HG02623 (cell line): Measurements from ENCODE around the gene BCAS3.
"Not testable (repeated sequence)": the region's sequence is repeated elsewhere in the genome, so short reads cannot be mapped to it uniquely, and the experiment has no call there.

Source experiments
- ATAC-seq: cut with Tn5 transposase; IDR thresholded peaks from one replicate; pipeline ENCODE4 v1.9.1; 2021; ENCODE audit warnings: moderate library complexity; ENCODE audit not compliant: unreplicated experiment

The BCAS3 gene

DNA sequence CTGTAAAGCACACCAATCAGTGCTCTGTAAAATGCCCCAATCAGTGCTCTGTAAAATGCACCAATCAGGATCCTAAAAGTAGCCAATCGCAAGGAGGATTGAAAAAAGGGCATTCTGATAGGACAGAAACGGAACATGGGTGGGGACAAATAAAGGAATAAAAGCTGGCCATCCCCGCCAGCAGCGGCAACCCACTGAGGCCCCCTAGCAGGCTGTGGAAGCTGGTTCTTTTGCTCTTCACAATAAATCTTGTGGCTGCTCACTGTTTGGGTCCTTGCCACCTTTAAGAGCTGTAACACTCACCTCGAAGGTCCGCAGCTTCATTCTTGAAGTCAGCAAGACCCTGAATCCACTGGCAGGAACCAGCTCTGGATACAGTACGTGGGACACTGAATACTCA lies 559.6 kb downstream of the BCAS3 start:
- ATAC-seq, result no peak

DNA sequence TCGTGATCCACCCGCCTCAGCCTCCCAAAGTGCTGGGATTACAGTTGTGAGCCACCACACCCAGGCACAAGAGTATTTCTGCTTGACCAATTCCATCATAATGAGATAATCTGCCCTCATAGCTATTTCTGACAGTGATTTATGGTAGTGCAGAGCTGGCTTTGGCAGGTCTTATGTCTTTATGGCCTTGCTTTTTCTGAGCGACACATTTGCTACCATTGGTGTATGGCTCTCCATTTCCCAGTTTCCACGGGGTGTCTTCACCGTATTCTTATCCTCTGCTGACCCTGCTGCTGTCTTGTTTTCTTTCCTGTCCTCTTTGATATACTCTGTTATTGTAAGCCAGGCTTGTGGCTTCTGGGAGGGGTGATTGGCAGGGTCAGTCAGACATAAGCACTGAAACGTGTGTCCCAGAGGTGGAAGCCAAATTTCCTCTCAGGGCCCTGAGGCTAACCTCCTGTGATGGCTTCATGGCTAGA lies 560.8 kb downstream of the BCAS3 start:
- ATAC-seq, result no peak

DNA sequence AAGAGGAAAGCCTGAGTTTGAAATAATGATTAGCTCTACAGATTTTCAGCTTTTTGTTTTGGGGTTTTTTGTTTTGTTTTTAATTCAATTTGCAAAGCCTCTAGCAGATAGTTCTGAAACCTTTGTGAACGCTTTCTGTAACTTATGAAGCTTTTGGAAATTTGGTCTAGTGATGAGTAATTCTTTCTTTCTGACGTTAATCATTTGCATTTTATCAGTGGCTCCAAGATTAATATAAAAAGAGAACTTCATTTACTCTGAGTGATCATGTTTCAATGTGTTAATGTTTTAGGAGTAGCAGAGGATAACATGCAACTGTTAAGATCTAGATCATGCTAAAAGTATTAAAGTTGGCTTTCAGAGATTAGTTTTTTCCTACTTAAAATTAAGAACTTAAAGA lies 561.7 kb downstream of the BCAS3 start:
- no peak for ATAC-seq

DNA sequence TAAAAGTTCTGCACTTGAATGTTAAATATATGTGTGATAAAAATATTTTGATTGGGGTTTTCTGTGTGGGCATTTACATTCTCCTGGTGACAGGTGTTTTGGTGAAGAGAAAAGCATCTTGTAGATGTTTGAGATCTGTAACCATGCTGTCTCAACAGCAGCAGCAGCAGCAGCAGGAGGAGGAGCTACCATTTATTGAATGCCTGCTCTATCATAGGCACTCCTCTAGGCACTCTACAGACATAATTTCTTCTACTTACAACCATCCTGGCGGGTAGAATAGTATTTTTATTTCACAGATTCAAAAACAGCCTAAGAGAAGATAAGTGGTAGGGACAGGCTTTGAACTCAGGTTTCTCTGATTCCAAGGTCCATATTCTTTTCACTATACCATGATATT lies 562.3 kb downstream of the BCAS3 start:
- no peak for ATAC-seq

DNA sequence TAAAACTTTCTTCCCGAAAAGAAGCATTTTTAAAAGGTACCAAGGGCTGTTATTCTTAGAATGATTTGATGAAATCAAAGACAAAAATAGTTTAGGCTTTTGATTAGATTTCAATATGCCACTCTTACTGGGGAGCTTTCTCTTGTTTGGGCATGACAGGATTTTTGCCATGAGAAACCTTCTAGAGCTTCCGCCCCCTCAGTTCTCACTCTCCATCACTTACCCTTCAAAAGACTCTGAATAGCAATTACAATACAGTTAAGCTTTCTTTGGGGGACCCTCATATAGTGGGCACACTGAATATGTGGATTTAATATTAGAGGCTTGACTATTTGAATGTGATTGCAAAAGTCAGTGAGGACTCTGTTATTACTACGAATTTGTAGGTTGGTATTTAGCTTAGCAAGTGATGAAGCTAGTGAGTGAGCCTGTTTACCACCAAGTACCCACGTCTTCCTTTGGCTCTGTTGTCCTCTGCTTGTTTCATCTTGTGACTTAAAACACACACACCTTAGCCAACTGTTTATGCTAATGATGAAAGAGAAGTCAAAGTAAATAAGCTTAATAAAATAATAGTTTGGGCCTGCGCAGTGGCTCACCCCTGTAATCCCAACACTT lies 563.3 kb downstream of the BCAS3 start:
- no peak for ATAC-seq

DNA sequence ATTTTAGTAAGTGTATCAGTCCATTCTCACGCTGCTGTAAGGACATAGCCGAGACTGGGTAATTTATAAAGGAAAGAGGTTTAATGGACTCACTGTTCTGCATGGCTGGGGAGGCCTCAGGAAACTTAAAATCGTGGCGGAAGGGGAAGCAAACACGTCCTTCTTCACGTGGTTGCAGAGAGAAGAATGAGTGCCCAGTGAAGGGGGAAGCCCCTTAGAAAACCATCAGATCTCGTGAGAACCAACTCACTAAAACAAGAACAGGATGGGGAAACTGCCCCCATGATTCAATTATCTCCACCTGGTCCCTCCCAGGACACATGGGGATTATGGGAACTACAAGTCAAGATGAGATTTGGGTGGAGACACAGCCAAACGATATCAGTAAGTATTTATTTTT lies 567.3 kb downstream of the BCAS3 start:
- not testable (repeated sequence) for ATAC-seq

DNA sequence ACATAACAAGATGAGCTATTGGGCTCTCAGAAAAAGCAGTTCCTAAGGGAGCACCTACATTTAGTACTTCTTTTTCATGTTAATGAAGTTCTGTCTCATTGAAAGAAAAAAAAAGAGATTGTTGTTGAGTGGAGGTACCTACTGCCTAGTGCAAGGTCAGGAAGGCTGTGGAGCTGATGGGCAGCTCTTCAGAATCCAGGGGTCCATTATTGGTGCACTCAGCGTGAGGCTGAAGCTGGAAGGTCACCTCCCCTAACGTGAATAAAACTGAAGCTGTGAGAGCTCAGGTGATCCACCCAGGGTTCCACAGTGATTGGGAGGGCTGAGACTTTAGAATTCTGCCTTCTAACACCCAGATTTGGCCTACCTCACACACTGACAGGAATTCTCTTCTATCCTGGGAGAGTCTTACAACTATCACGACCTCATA lies 568.1 kb downstream of the BCAS3 start:
- ATAC-seq, result no peak

DNA sequence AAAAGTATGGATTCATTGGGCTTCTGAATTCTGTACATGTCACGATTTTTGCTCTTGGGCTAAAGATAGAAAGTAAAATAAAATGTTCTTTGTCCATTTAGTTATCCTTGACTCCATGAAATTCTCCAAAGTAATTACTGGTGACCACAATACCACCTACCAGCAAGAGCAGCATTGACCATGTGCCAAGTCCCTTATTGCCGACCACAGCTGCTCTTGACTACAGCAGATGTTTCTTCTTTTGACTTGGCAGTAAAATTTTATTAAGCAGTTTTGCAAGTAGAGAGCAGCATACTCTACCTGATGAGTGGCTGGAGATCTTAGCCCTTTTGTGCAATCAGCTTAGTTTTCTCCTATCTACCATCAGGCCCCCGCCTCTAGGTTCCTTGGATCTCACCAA lies 569.8 kb downstream of the BCAS3 start:
- no peak for ATAC-seq

DNA sequence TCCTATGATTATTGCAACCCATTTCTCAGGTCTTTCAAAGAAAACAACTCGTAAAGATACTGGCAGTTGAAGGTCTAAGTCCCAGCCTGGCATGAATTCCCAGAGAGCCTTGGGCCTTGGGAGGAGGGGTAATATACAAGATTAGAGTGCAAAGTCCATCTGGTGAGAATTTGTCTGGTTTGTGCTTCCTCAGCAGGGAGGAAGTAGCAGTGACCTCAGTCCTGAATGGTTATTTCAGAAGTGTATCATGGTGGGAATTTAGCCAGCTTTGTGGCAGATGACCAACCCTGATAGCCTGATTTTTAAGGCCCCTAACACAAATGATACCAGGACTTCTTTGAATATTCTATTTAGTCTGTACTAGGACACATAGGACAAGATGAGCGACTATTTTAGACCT lies 570.7 kb downstream of the BCAS3 start:
- no peak for ATAC-seq

DNA sequence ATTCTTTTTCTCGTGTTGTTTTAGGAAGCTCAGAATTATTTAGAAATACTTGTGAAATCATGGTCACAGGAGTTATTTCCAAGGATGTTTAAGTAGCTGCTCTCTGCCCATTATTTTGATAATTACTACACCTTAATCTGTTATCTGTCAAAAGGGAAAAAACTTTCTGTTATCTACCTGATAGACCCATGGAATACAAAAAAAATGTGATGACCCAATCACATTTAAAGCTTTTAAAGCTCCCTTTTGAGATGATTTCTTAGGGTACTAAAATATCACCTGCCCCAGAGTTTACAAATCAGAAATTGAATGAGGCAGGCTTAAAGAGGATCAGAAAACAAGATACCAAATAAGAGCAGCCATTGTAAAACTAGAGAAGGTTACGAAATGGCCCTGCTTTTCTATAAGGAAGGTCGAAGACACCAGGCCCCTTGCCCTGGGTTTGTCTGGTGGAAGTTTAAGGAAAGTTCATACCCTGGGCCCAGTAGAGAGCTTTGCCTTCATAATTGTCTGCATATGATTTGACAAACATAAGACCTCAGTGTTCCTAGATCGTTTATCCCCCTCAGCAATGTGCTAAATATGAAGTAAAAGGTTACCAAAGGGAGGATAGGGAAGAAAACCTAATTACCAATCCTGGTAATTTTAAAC lies 572.1 kb downstream of the BCAS3 start:
- no peak for ATAC-seq

DNA sequence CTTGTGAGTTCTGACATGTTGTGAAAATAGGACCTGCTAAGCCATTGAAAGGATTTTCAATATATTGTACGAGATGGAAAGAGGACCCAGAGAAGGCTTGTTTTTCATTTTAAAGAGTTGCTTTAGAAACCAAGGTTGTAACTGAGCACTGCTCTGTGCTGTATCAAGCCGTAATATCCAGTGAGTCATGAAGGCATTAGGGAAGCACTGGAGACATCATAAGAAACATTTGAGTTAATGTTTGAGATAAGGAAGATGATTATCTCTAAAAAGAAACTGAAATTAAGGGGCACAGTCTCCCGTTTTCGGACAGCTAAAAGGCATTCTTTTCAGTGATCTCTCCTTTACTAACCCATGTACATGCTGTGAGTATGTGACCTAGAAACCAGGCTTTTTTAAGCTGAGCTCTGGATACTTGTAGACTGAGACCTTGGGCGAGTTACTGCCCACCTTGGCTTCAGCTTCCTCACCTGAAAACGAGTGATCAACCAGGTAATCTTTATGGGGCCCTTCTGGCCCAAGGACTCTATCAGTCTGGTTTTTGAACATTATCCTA lies 572.8 kb downstream of the BCAS3 start:
- no peak for ATAC-seq

DNA sequence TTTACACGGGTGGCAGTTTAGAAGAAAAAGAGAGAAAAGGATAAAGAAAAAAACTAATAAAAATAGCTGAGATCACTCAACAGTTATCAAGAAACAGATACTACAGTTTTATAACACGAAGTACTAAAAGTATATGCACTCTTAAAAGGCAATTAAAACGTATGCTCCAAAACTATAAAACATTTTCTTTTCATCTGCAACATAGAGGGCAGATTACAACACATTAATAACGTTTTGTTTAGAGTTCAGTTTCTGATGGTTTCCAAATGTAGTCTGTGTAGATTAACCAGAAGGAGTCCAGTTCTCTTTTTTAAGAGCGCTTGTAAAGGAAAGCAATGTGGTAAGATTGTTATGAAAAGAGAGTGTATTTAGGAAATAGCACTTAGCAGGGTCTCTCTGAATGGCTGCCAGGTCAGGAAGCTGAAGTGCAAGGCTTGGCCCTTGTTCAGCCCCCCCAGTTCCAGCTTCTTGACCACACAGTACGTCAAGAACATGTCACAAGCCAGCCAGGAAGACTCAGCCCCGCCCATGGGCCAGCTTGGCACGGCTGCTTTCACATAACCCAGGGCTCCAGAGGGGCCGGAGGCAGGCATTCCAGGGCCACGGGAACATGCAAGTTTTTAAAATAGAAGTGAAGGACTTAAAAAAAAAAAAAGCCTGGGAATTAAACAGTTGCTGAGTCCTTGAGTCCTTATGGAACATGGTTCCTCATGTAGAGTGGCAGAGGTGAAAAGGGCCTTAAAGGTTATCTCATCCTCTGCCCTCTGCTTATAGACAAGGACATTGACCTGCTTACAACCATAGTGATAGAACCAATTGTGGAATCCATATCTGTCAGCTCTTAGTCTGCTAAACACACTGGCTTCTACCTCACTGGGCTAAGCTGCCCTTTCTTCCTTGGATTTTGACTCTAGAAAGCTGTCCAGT lies 574.6 kb downstream of the BCAS3 start:
- ATAC-seq, result no peak

DNA sequence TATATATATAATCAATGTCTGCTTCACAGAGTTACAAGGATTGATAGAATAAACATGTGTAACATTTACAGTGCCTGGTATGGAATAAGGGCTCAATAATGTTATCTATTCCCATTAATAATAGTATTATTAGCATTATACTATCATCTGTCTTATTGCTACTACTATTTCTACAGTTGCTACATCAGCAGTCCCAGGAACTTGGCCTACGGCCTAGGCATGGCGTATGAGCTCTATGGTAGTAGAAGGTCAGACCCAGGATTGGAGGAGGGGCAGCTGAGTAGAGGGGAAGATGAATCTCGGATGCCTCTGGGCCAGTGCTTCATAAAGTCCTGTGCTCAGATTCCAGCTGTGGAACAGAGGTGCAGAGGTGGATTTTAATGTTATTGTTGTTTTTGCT lies 575.7 kb downstream of the BCAS3 start:
- no peak for ATAC-seq

DNA sequence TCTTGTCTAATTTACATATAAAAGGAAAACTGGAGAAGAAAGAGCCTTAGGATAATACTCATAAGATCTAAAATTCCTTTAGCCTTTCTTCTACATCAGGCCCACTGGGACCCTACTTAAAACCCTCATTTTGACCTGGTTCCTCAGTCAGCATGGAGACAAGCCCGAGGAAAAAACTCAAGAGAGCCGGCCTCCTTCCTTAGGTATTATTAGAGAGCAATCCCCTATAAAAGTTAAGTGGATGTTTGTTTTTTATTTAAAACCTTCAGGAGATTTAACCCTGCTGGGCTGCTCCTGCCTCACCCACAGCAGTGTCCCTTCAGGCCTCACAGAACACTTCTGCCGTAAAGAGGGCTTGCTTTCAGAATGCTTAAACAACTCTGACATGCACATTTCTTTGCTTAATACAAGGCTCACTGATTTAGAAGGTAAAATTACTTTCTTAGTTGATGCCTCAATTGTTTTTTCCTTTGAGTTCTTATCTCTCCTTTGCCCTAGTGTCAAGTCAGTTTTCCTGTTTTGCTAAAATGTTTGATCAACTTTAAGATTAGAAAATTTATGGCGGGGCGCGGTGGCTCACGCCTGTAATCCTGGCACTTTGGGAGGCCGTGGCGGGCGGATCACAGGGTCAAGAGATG lies 576.4 kb downstream of the BCAS3 start:
- ATAC-seq, result no peak

DNA sequence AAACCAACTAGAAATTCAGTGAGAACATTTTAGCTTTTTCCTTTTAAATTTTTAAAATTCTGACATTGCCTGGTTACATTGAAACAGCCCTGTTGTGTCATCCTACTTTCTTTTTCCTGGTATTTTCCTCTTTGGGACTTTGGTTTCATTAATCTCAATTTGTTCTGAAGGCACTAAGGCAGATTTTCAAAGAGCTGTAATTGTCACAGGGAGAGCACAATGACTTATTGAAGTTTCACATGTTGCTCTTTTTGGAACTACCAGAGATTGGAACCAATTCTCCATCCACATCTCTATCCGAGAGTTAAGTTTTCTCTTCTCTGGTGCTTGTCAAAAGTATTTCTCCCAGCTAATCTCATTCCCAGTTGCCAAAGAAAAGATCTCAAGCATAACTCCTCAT lies 577.3 kb downstream of the BCAS3 start:
- no peak for ATAC-seq

DNA sequence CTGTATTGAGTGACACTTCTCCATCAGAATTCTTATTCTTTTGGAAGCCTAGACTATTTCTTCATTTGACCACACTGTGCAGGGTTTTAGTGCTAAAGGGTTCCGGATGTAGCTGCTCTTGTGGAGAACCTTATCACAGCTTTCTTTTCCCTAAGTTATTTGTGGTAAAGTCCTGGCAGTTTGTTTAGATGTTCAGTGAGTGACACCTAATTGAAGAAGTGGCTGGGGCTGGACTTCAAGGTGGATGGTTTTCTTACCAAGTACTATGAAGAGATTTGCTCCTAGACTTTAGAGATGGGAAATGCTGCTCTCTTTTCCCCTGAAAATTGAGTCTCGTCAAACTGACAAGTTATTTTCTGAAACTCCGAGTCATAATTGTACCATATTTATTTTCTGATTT lies 578.0 kb downstream of the BCAS3 start:
- no peak for ATAC-seq

DNA sequence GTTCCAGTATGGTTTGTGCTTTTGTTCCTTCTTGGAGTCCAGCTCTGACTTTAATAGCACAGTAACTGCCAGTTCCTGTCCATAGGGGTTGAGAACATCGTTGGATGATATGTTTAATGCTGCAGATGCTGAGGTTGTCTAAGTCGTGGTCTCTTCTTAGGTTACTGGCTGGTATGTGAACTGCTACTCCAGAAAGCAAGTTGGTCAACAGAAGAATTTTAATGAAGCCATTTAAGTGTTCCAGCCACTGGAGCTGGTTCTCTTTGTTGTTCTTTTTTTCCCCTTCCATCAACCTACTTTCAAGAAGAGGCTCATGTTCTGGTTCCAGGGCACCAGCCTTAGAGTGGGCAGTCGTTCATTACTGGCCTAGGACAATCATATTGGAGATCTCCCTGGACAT lies 581.7 kb downstream of the BCAS3 start:
- no peak for ATAC-seq

DNA sequence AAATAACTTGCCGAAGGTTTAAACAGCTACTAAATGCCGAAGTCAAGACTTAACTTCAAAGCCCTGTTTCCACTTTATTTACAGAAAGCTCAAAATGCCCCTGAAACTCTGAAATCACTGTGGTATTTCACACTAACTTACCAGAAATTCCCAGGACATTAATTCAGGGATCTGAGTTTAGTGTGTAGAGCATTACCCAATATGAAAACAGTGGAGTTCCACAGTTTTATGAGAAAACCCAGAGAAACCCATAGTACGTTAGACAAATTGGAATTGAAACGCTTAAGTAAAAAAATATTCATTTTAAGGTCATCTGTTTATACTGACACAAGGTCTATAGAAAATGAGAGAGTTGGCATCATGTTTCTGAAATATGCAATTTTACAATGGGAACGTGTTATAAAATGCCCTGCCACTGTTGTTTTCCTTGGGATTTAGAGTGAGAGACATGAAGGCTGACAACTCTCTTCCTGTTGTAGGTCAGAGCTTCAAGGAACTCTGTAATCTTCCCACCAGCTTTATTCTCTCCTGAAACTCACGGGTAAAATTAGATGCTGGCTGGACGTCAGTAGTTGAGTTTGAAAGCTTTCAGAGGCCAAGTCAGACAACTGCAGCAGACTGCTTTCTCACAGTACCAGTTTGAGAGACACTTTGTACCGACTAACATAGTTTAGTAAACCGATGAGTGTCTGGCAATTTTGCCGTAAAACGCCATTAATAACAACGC lies 582.6 kb downstream of the BCAS3 start:
- ATAC-seq, result no peak

DNA sequence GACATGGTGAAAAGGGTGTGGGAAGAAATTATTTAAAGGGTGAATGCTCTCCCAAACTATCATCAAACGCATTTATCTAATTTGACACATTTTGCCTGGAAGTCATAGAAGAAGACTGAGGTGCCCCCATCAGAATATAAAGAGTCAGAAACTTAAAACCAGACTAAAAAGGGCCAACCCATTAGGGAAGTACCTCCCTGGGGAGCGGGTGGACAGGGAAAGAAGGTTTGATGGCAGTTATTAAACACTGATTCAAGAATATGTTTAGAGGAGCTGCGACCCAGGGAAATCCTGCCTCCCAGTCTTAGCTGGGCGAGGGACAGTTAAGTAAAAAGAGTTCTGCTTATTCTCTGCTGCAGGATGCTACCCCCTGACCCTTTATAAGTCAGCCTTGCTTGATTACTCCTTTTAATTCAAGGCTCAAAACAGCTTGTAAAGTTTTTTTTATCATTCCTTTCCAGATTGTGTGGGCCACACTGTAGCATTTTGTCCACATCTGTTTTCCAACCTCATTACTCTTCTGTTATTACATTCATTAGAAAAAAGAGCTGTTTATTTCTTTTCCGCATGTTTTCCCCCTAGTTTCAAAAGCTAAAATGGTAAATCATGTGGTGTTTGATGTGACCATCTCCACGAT lies 583.5 kb downstream of the BCAS3 start:
- ATAC-seq, result no peak

DNA sequence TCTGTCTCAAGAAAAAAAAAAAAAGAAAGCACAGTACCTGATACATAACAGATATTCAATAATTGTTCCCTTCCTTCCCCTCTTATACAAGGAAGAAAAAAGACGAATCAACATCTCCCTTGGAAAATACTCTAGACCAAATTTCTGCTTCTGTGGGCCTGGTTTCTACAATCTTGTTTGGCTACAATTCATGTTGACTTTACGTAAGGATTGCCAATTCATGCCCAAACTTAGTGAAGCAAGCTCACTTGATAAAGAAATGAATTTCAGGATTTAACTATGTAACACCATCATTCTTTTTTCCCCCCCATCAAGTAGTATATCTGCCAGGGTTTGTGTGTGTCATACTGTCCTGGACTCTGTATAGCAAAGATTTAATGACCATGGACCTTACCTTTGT lies 587.7 kb downstream of the BCAS3 start:
- no peak for ATAC-seq
